HCT116 (cell line): Measurements from ENCODE around the gene IL19. TPM values are rescaled to one million over a fixed set of nuclear protein-coding genes. Genes with fewer than 3 reads are reported as not detected.

Source experiments
- ATAC-seq: fragments of 200-7000 bp; cut with Tn5 transposase; 2 replicates; pipeline ENCODE4 v1.9.1; 2020; ENCODE audit warnings: mild to moderate bottlenecking, moderate library complexity
- BruUV-seq: library from RNA; stranded (reverse); fragments of 400-500 nt; replicated peaks from 2 replicates; lab custom pipeline; 2021; lab: Mats Ljungman, UMichigan
- CTCF ChIA-PET: fragments of 300-600 bp; sonication (Branson Sonifier 250); formaldehyde crosslinking; loops from one replicate; lab custom pipeline; 2021; ENCODE audit warnings: antibody characterized with exemption; lab: Charles Lee
- POLR2A ChIA-PET: fragments of 300-600, 350-600 bp; sonication (Branson Sonifier 250); formaldehyde crosslinking; loops from one replicate; lab custom pipeline; 2021; ENCODE audit warnings: antibody characterized with exemption; lab: Charles Lee
- RAD21 ChIA-PET, 2 experiments: fragments of 300-600 bp; sonication (Branson Sonifier 250); formaldehyde crosslinking; loops; one replicate each; lab custom pipeline; 2023; ENCODE audit warnings: low total read pairs in 2 of 2; ENCODE audit not compliant: uncharacterized antibody in 2 of 2, unreplicated experiment in 2 of 2, low non-redundant PET in 1 of 2; lab: Charles Lee
- DNase-seq: peaks from one replicate; pipeline ENCODE4 v3.0.0-alpha.2; 2010; ENCODE audit warnings: low read depth, low spot score
- H2AFZ ChIP-seq: fragments of 200-600 bp; shearing (Covaris generic), sonication (generic); 2 replicates; pipeline ENCODE4 v1.6.1; 2017; ENCODE audit warnings: low read depth, mixed run types, mixed read lengths, antibody characterized with exemption, low read length; ENCODE audit not compliant: poor library complexity, severe bottlenecking
- H3K27ac ChIP-seq: 2 replicates; pipeline ENCODE4 v1.5.1; 2012; ENCODE audit warnings: low read depth, low read length
- H3K27me3 ChIP-seq: fragments of 200-600 bp; sonication (generic); 2 replicates; pipeline ENCODE4 v1.6.1; 2016; ENCODE audit warnings: mixed run types, low read length, mixed read lengths; ENCODE audit not compliant: insufficient read depth
- H3K36me3 ChIP-seq, 2 experiments: fragments of 200-500 bp in 1 of 2; fragments of 200-600 bp in 1 of 2; sonication (Bioruptor generic) in 1 of 2; sonication (generic) in 1 of 2; 2 replicates each; pipeline versions ENCODE4 v1.5.1 to v1.6.1; 2014 to 2016; ENCODE audit warnings: low read length in 2 of 2, inconsistent platforms in 1 of 2, mixed read lengths in 1 of 2, mixed run types in 1 of 2; ENCODE audit not compliant: insufficient read depth in 2 of 2, control insufficient read depth in 1 of 2
- H3K4me1 ChIP-seq, 2 experiments: fragments of 200-600 bp in 1 of 2; sonication (generic) in 1 of 2; 2 replicates each; pipeline versions ENCODE4 v1.5.1 to v1.6.1; 2012 to 2017; ENCODE audit warnings: low read length in 2 of 2, inconsistent platforms in 1 of 2, mild to moderate bottlenecking in 1 of 2, mixed read lengths in 1 of 2, mixed run types in 1 of 2, moderate library complexity in 1 of 2; ENCODE audit not compliant: insufficient read depth in 2 of 2, control insufficient read depth in 1 of 2
- H3K4me2 ChIP-seq: fragments of 200-600 bp; sonication (generic); 2 replicates; pipeline ENCODE4 v1.6.1; 2017; ENCODE audit warnings: mixed run types, low read length, mixed read lengths
- H3K4me3 ChIP-seq, 2 experiments: fragments of 200-600 bp in 1 of 2; sonication (generic) in 1 of 2; replicated peaks in 1 of 2; 2 replicates each; pipeline ENCODE4 v1.5.1; 2011 to 2016; ENCODE audit warnings: low read length in 2 of 2, control low read depth in 1 of 2, low read depth in 1 of 2, mild to moderate bottlenecking in 1 of 2, mixed read lengths in 1 of 2, mixed run types in 1 of 2
- H3K79me2 ChIP-seq: fragments of 200-600 bp; sonication (generic); 2 replicates; pipeline ENCODE4 v1.6.1; 2017; ENCODE audit warnings: mild to moderate bottlenecking, mixed run types, low read length, moderate library complexity, mixed read lengths; ENCODE audit not compliant: insufficient read depth
- H3K9ac ChIP-seq: fragments of 200-600 bp; sonication (generic); 2 replicates; pipeline ENCODE4 v1.6.1; 2016; ENCODE audit warnings: low read length, mixed read lengths
- H3K9me2 ChIP-seq: fragments of 200-600 bp; sonication (generic), shearing (Covaris generic); 2 replicates; pipeline ENCODE4 v1.6.1; 2017; ENCODE audit warnings: mixed run types, mild to moderate bottlenecking, moderate library complexity; ENCODE audit not compliant: insufficient read depth
- H3K9me3 ChIP-seq, 2 experiments: fragments of 200-500 bp in 1 of 2; fragments of 200-600 bp in 1 of 2; sonication (Bioruptor generic) in 1 of 2; sonication (generic) in 1 of 2; 2 replicates each; pipeline ENCODE4 v1.6.1; 2014 to 2017; ENCODE audit warnings: low read length in 2 of 2, mixed read lengths in 2 of 2, inconsistent platforms in 1 of 2, low read depth in 1 of 2, mild to moderate bottlenecking in 1 of 2, mixed run types in 1 of 2, moderate library complexity in 1 of 2; ENCODE audit not compliant: control insufficient read depth in 1 of 2, insufficient read depth in 1 of 2
- H4K20me1 ChIP-seq: fragments of 200-600 bp; sonication (generic), shearing (Covaris generic); 2 replicates; pipeline ENCODE4 v1.6.1; 2017; ENCODE audit warnings: mixed run types, mild to moderate bottlenecking, moderate library complexity; ENCODE audit not compliant: insufficient read depth
- CBX3 ChIP-seq: IDR thresholded peaks from 2 replicates; pipeline ENCODE4 v1.6.1; 2012; ENCODE audit warnings: low read depth
- CEBPB ChIP-seq: IDR thresholded peaks from 2 replicates; pipeline ENCODE4 v1.6.1; 2012; ENCODE audit warnings: low read depth
- POLR2AphosphoS5 ChIP-seq: IDR thresholded peaks from 2 replicates; pipeline ENCODE4 v1.6.1; 2011; ENCODE audit warnings: mild to moderate bottlenecking, low read depth, low read length, moderate library complexity
- RAD21 ChIP-seq: IDR thresholded peaks from 2 replicates; pipeline ENCODE4 v1.6.1; 2012; ENCODE audit warnings: low read depth, mild to moderate bottlenecking
- SIN3A ChIP-seq: IDR thresholded peaks from 2 replicates; pipeline ENCODE4 v1.6.1; 2012; ENCODE audit warnings: low read depth
- SP1 ChIP-seq: IDR thresholded peaks from 2 replicates; pipeline ENCODE4 v1.6.1; 2012; ENCODE audit warnings: low read depth
- SRF ChIP-seq: IDR thresholded peaks from 2 replicates; pipeline ENCODE4 v1.6.1; 2012; ENCODE audit warnings: low read depth
- ZBTB33 ChIP-seq: IDR thresholded peaks from 2 replicates; pipeline ENCODE4 v1.6.1; 2011; ENCODE audit warnings: mild to moderate bottlenecking, low read length, moderate library complexity; ENCODE audit not compliant: insufficient replicate concordance; ENCODE audit errors: extremely low read depth
- ZNF274 ChIP-seq: fragments of 200-500 bp; sonication (Bioruptor generic); IDR thresholded peaks from 2 replicates; pipeline ENCODE4 v1.6.1; 2014; ENCODE audit warnings: mild to moderate bottlenecking, low read depth, low read length, inconsistent platforms
- intact Hi-C: fragments of 100-400 bp; cut with micrococcal nuclease; formaldehyde crosslinking; loops from 2 replicates; pipeline ENCODE4 v1.10.0; 2022
- total RNA-seq: library from RNA; stranded (reverse); gene quantifications from one replicate; pipeline ENCODE4 v1.2.1, GENCODE V29; 2021; ENCODE audit not compliant: unreplicated experiment
- TF ChIP-seq, protein P1 (sequence below): IDR thresholded peaks from 2 replicates; pipeline ENCODE4 v1.6.1; 2012

The IL19 gene
- total RNA-seq, 1 experiment from 2014 or later: not detected

- Histone ChIP-seq H3K4me3 (no peak overlapping the region), H3K9ac (no peak overlapping the region), H4K20me1 (no peaks in the 10 kb centered on the region), H2AFZ (no peak overlapping the region), H3K4me2 (no peak overlapping the region), H3K4me1 (peaks cover 0 to 7% of the 10 kb centered on the region in 2 experiments; a peak in 1 of 4 replicates), H3K27ac (no peak overlapping the region), H3K27me3 (no peaks in the 10 kb centered on the region), H3K36me3 (peaks cover 1 to 6% of the 10 kb centered on the region in 2 experiments; a peak in 2 of 4 replicates), H3K9me2 (no peaks in the 10 kb centered on the region), H3K9me3 (no peaks in the 10 kb centered on the region), H3K79me2 (peaks cover 29% of the 10 kb centered on the region; the same call in 1 of the 2 replicates)
- ChIA-PET RAD21 (no interaction called here), CTCF (interaction anchor here (0.6 kb wide), 1 partner anchor 18 kb away, joined by 3 read pairs; no protein-coding TSS in a partner anchor), POLR2A (no interaction called here)
- ATAC-seq (no peak), DNase-seq (no peak)
- no TSS peak for BruUV-seq
- intact Hi-C loops: loop anchor here (2.0 to 5.0 kb wide), 2 partner anchors 349 to 771 kb away; no protein-coding TSS in a partner anchor
- no peak for TF ChIP-seq ZBTB33
- TF ChIP-seq CBX3: no peak
- TF ChIP-seq, protein P1, sequence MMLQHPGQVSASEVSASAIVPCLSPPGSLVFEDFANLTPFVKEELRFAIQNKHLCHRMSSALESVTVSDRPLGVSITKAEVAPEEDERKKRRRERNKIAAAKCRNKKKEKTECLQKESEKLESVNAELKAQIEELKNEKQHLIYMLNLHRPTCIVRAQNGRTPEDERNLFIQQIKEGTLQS: no peak
- TF ChIP-seq POLR2AphosphoS5: no peak
- no peak for TF ChIP-seq RAD21
- no peak for TF ChIP-seq SIN3A
- no peak for TF ChIP-seq CEBPB
- no peak for TF ChIP-seq SP1
- TF ChIP-seq SRF: no peak
- no peak for TF ChIP-seq ZNF274
Measured at GRCh38 chr1:206727981-206728696, 42.4 kb upstream of the IL19 start.
